Measurements from ENCODE around the gene AK5. TPM values are rescaled to one million over a fixed set of nuclear protein-coding genes. Genes with fewer than 3 reads are reported as not detected.

The AK5 gene
- total RNA-seq, 1 donor, result 25.3 TPM

DNA sequence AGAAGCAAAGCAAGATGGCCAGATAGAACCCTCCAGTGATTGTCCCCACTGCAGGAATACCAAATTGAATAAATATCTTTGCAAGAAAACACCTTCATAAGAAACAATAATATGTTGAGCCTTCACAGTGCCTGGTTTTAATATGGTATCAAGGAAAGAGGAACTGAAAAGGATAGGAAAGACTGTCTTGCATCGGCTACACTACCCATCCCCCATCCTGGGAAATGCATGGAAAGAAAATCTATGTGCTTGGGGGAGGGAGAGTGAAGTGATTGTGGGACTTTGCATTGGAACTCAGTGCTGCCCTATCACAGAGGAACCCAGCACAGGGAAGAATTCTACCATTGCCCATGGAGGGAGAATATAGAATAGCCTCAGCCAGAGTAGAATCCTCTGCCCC lies 28.6 kb upstream of the AK5 start:
- TF ChIP-seq, protein P1, sequence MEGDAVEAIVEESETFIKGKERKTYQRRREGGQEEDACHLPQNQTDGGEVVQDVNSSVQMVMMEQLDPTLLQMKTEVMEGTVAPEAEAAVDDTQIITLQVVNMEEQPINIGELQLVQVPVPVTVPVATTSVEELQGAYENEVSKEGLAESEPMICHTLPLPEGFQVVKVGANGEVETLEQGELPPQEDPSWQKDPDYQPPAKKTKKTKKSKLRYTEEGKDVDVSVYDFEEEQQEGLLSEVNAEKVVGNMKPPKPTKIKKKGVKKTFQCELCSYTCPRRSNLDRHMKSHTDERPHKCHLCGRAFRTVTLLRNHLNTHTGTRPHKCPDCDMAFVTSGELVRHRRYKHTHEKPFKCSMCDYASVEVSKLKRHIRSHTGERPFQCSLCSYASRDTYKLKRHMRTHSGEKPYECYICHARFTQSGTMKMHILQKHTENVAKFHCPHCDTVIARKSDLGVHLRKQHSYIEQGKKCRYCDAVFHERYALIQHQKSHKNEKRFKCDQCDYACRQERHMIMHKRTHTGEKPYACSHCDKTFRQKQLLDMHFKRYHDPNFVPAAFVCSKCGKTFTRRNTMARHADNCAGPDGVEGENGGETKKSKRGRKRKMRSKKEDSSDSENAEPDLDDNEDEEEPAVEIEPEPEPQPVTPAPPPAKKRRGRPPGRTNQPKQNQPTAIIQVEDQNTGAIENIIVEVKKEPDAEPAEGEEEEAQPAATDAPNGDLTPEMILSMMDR (IDR thresholded peaks at IDR 0.05; ENCODE audit: extremely low read depth, low read depth, low read length), result no peak
- Histone ChIP-seq H2AFZ (ENCODE audit: low read length) (no peak overlapping the region), H3K4me2 (ENCODE audit: insufficient read depth, low read length) (no peak overlapping the region), H3K27me3 (ENCODE audit: insufficient read depth, low read length) (no peaks in the 10 kb centered on the region), H3K27ac (ENCODE audit: low read depth, low read length) (no peak overlapping the region), H3K9me3 (ENCODE audit: low read depth, low read length) (peaks cover 8% of the 10 kb centered on the region), H4K20me1 (ENCODE audit: insufficient read depth, low read length) (no peaks in the 10 kb centered on the region), H3K36me3 (ENCODE audit: insufficient read depth, low read length) (no peaks in the 10 kb centered on the region), H3K4me1 (ENCODE audit: insufficient read depth, low read length) (no peaks in the 10 kb centered on the region), H3K4me3 (ENCODE audit: insufficient read depth, low read length) (no peak overlapping the region), H3K79me2 (ENCODE audit: insufficient read depth, low read length) (no peaks in the 10 kb centered on the region)
- DNase-seq (ENCODE audit: insufficient read length, low spot score, missing footprints), result no peak

DNA sequence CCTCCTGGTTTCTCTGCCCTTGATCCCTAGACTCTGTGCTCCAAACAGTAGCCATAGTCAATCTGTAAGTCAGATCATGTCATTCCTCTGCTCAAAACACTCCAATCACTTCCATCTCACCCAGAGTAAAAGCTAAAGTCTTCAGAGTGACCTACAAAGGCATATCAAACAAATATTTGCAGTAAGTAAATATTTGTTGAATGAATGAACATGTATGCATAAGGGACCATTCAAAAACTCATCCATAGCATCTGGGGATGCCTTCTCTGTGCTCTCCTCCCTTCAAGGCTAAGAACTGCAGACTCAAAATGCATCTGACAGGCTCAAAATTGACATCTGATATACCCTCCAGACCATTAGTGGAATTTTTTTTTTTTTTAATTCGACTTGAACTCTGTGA lies 18.1 kb upstream of the AK5 start:
- Histone ChIP-seq H4K20me1 (ENCODE audit: insufficient read depth, low read length) (no peaks in the 10 kb centered on the region), H3K4me1 (ENCODE audit: insufficient read depth, low read length) (no peaks in the 10 kb centered on the region), H3K9me3 (ENCODE audit: low read depth, low read length) (no peaks in the 10 kb centered on the region), H3K4me3 (ENCODE audit: insufficient read depth, low read length) (no peak overlapping the region), H2AFZ (ENCODE audit: low read length) (no peak overlapping the region), H3K36me3 (ENCODE audit: insufficient read depth, low read length) (no peaks in the 10 kb centered on the region), H3K27ac (ENCODE audit: low read depth, low read length) (no peak overlapping the region), H3K4me2 (ENCODE audit: insufficient read depth, low read length) (no peak overlapping the region), H3K79me2 (ENCODE audit: insufficient read depth, low read length) (no peaks in the 10 kb centered on the region), H3K27me3 (ENCODE audit: insufficient read depth, low read length) (no peaks in the 10 kb centered on the region)
- no peak for DNase-seq (ENCODE audit: insufficient read length, low spot score, missing footprints)
- TF ChIP-seq, protein P1 (IDR thresholded peaks at IDR 0.05; ENCODE audit: extremely low read depth, low read depth, low read length), result no peak

DNA sequence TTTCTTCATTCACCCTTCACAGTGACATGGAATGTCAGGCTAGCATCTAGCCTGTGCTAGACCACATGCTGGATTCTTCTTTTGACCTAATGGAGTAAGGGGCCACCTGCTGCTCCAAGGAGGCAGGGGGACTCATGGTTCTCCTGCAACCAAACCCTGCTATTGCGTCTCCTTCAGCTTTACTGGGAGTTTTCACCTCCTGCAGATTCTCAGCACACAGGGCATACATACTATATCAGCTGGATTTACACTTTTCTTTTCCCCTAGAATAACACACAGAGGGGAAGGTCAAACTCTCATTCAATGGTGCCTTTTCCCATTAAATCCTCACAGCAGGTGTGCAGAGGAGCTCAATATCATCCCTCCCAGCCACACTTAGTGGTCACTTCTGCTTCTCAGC lies 16.6 kb upstream of the AK5 start:
- no peak overlapping the region for H3K27ac ChIP-seq (ENCODE audit: low read depth, low read length)
- H3K4me1 ChIP-seq (ENCODE audit: insufficient read depth, low read length), result no peaks in the 10 kb centered on the region
- H3K79me2 ChIP-seq (ENCODE audit: insufficient read depth, low read length), result no peaks in the 10 kb centered on the region
- H3K4me2 ChIP-seq (ENCODE audit: insufficient read depth, low read length), result no peak overlapping the region
- no peaks in the 10 kb centered on the region for H4K20me1 ChIP-seq (ENCODE audit: insufficient read depth, low read length)
- no peaks in the 10 kb centered on the region for H3K9me3 ChIP-seq (ENCODE audit: low read depth, low read length)
- no peaks in the 10 kb centered on the region for H3K36me3 ChIP-seq (ENCODE audit: insufficient read depth, low read length)
- H3K27me3 ChIP-seq (ENCODE audit: insufficient read depth, low read length), result no peaks in the 10 kb centered on the region
- TF ChIP-seq, protein P1 (IDR thresholded peaks at IDR 0.05; ENCODE audit: extremely low read depth, low read depth, low read length), result no peak
- no peak overlapping the region for H2AFZ ChIP-seq (ENCODE audit: low read length)
- H3K4me3 ChIP-seq (ENCODE audit: insufficient read depth, low read length), result no peak overlapping the region
- DNase-seq (ENCODE audit: insufficient read length, low spot score, missing footprints), result no peak

DNA sequence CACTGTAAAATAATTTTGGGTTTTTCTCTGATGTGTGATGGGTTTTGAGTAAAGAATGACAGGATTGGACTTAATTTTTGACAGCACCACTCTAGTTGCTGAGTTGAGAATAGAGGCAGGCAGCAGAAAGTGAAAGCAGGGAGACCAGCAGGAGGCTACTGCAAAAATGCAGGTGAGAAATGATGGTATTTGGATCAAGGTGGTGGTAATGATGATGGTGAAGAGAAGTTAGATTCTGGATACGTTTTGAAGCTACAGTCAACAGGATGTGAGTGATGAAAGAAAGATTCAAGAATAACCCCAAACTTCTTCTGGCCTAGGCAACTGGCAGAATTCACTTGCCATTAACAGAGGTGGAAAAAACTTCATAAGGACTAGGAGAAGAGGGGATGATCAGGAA lies 14.8 kb upstream of the AK5 start:
- H2AFZ ChIP-seq (ENCODE audit: low read length), result no peak overlapping the region
- H3K27me3 ChIP-seq (ENCODE audit: insufficient read depth, low read length), result no peaks in the 10 kb centered on the region

More for the DNA sequence above, 14.8 kb upstream of the AK5 start:
- H3K79me2 ChIP-seq (ENCODE audit: insufficient read depth, low read length), result no peaks in the 10 kb centered on the region
- H3K9me3 ChIP-seq (ENCODE audit: low read depth, low read length), result no peaks in the 10 kb centered on the region
- H3K27ac ChIP-seq (ENCODE audit: low read depth, low read length), result no peak overlapping the region
- no peak for DNase-seq (ENCODE audit: insufficient read length, low spot score, missing footprints)
- H3K4me1 ChIP-seq (ENCODE audit: insufficient read depth, low read length), result peaks cover 8% of the 10 kb centered on the region
- TF ChIP-seq, protein P1 (IDR thresholded peaks at IDR 0.05; ENCODE audit: extremely low read depth, low read depth, low read length), result no peak
- no peaks in the 10 kb centered on the region for H4K20me1 ChIP-seq (ENCODE audit: insufficient read depth, low read length)
- no peak overlapping the region for H3K4me2 ChIP-seq (ENCODE audit: insufficient read depth, low read length)
- H3K4me3 ChIP-seq (ENCODE audit: insufficient read depth, low read length), result no peak overlapping the region
- no peaks in the 10 kb centered on the region for H3K36me3 ChIP-seq (ENCODE audit: insufficient read depth, low read length)

Measured in osteoblast (primary cell).